Brain pericyte (primary cell): ENCODE data around the gene NCOR2.

Experiments used
- DNase-seq: peaks from one replicate; pipeline ENCODE4 v3.0.0-alpha.2; 2012; ENCODE audit warnings: low read depth, low spot score

Gene NCOR2

DNA sequence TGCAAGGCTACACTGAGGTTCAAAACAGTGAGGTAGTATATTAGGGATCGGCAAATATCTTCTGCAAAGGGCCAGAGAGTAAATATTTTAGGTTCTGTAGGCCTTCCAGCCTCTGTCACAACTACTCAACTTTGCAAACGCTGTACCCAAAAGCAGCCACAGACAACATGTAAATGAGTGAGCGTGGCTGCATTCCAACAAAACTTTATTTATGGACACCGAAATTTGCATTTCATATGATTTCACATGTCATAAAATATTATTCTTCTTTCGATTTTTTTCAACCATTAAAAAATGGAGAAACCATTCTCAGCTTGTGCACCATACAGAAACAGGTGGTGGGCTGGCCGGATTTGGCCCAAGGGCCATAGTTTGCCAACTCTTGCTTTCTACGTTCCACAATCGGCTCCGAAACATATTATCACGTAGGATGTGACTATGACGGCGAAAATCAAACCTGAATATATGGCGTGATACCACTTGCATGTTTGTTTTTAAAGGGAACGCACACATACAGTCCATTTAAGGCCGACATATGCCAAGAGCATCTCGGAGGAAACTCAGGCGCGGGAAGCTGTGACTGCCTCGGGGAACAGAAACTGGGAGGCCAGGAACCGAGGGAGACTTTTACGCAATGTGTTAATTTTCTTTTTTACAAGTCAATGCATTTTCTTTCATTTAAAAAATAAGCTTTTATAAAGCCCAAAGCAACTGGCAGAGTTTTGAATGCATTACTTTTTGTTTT, 7.1 kb downstream of the NCOR2 start:
- DNase-seq = no peak

DNA sequence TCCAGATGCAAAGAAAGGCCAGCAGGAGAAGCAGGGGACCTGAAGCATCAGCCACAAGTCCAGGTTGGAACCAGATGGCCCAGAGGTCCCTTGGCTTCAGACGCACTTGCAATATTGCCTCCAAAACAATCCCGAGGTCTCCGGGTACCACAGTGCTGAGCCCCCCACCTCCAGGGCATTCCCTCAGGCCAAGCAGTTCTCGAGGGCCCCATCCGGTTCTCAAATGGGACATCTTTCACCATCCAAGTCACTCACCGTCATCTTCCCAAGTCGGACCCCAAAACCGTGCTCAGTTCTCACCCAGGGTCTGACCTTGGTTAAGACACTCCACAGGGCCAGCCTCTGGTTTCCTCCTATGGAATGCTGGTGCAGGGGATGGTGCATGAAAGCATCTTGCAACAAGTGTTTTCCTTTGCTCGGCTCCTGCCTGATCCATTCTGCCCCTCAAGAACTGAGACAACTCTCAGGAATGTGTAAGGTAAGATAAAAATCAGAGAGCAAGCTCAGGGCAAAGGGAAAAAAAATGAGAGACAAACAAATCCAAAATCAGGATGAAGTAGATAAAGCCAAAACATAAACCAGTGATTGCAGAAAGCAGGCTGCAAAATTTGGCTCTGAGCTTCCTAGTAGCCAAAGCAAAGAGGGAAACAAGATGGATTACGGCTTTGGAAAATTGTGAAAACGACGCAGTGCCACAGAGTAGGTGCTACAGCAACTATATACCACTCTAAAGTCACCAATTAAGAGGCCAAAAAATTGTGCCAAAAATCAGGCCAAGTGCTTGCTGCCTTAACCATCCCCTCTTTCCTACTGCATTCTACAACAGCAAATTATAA, 8.0 kb downstream of the NCOR2 start:
- no peak for DNase-seq

DNA sequence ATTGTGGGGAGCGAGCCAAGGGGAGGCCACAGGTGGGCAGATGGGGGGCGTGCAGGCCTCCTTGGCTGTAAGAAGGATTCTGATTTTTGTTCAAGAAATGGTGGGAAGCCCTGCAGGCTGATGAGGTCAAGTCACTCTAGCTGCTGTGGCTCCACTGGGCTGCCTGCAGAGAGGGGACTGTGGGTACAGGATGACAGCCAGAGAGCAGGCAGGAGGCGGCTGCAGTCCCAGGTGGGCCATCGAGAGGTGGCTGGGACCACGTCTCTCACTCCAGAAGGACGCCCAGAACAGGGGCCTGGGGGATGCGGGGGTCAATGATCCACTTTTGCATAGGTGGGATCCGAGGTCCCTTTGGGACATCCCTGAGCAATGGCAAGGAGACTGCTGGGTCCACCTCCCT, 9.1 kb downstream of the NCOR2 start:
- DNase-seq = no peak

DNA sequence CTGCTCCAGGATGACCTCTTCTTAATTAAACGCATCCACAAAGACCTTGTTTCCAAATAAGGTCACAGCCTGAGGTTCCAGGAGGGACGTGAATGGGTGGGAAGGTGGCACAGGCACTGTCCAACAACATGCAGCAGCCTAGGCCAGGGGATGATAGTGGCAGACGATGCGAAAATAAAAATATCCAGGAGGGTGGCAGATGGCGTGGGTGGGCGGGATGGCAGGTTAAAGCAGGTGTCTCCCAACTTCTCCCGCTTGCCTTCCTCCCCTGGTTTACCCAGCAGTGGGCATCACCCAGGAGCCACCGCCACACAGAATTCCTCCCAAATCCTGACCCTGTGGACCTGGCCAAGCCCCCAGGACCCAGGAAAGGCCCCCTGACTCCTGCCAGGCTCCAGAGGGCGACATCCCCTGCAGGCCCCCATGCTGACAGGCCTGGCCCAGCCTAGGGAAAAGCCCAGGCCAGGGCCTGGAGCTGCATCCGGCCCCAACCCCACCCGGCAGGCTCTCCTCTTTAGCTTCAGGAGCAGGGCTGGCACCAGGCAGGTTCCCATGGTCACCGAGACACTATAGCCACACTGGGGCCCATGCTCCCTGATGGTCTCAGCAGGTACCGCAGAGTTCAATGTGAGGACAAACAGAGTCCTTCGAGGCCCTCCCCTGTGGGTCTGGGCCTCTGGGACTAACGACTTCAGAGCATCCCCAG, 9.7 kb downstream of the NCOR2 start:
- DNase-seq = no peak

DNA sequence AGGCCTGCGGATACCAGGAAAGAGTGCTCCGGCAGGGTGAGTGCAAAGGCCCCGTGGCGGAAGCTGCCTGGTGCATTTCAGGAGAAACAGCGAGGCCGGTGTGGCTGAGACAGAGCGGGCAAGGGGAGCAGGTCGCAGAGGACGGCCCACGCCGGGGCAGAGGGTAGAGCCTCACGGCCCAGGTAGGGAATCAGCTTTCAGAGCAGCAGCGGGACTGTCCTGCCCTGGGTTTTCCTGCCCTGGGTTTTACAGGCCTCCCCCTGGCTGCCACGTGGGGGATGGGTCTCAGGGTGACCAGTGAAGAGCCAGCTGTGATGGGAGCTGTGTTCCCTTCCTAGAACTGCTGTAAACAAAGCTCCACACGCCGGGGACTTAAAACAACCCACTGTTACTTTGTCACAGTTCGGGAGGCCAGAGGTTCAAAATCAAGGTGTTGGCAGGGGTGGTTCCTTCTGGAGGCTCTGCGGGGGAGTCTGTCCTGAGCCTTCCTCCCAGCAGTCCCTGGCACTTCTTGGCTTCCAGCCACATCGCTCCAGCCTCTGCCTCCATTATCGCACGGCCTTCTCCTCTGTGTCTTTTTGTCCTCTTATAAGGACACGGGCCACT, 10.4 kb downstream of the NCOR2 start:
- no peak for DNase-seq

DNA sequence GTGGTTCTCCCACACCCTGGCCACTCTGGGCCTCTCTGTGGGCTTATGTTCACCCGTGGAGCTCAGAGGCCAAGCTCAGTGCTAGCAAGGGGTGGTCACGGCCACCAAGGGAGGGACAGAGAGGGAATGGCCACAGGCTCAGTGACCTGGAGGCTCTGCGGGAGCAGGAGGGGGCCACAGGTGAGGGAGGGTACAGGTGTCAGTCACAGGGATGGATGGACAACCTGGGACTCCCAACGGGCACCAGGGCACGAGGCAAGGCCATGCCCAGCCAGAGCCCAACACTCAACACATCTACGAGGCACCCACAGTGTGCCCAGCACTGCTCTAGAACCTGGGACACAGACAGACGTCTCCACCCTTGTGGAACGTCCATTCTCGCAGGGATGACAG, 11.3 kb downstream of the NCOR2 start:
- DNase-seq = no peak

DNA sequence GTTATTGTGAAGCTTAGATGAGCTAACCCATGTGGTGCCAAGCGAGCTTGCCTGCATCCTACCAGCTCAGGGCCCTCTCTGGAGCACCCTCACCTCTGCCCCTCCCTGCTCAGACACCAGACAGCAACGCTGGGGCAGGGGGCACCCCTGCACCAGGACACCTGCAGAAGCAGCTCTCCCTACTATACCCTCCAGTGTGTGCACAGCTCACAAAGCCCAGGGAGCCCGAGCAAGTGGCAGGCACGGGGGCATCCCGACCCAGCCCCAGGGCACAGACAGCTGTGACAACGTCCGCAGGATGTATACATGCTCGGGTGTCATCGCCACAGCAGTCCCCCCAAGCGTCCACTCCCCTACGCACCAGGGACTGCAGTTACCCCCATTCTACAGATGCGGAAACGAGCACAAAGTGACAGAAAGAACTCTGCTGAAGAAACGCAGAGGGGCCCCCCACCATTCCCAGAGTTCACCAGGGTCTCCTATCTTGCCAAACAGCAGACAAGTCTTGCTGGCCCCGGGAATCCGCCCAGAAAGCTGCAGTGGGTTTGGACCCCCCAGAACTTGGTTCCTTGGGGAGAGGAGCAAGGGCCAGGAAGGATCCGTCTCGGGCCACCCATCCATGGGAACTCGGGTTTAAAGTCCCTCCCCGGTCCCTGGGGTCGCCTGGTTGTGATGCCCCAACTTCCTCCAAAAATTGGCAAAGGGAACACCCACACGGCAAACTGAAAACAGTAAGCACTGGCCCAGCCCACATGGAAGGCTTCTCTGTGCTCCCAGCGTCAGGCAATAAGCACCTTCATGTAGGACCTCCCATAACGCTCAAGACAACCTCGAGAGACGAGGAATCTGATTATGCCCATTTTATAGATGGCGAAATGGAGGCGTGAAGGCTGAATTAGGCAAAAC, 12.0 kb downstream of the NCOR2 start:
- no peak for DNase-seq

DNA sequence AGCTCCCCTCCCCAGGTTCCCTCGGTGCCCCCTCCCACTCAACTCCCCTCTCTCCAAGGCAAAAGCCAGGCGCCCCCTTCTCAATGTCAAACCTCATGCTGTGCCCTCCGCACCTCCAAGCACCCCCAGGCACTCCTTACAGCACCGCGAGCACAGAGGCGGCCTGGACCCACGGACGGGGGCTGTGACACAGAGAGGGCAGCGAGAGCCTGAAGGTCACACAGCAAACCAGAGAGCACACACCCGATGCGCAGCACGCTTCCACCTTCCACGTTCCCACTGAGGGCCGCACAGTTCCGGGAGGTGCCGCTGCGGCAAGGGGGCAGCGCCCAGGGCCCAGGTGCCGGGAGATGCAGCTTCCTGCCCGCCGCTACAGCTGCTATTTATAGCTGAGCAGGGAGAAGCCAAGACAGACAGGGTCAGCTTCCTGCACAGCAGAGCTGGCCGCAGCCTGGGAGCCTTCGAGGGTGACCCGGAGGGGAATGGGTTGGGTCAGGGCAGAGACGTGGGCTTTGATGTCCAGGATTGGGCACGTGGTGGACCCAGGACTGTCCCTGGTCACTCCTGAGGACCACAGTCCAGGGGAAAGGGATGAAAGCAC, 12.9 kb downstream of the NCOR2 start:
- DNase-seq = no peak

DNA sequence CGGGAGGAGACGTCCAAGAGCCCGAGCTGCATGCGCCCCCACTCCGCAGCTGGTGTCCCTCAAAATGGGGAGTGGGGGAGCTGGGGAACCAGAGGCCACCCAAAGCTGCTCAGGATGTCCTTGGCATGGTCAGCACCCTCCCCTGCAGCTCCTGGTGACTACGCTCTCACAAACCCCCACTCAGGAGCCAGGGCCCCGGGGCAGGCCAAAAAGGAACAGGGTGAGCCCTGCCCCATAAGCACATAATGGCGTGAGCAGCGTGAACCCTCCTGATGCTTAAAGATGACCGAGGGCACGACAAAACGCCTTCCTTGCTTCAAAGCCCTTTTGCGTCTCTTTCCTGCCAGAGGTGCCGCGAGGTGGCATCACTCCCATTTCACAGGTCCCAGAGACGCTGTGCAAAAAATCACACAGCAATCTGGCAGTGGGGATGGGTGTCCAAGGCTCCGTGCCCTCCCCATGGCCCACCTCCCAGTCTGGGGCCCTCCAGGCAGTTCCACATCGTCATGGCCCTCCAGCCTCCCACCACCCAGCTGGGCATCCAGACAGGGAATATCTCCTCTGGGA, 13.5 kb downstream of the NCOR2 start:
- no peak for DNase-seq

DNA sequence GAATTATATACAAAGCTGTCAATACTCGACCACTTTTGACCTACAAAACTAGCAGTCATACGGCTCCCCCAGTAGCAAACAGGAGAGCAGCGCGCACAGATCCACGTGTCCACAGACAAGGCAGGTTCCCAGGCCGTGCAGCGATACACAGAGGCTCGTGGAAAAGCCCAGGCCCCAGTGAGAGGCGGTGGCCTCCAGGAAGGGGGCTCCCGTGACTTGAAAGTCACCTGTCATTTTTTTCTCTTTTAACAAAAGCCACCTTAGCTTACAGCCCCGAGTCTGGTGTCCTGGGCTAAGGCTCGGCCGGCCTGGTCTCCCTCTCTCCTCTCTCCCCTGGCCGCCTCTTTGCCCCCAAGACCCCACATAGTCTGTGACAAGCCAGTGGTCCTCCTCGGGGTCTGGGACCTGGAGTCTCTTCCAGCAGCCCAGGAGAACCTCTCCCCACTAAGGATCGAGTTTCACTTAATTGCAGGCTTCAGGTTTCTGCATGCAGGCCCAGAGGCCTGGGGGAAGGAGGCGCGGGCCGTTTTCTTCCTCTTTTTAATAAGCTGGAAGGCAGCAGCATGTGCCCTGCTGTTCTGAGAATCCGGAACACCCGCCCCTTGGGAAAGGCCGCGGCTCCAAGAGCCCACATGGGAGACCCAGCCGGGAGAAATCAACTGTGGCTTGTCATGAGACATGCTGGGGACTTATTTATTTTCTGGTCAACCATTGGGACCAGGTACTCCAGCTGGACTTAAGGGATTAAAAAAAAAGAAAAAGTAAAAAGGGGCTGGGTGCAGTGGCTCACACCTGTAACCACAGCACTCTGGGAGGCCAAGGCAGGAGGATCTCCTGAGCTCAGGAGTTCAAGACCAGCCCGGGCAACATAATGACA, 15.9 kb downstream of the NCOR2 start:
- no peak for DNase-seq

DNA sequence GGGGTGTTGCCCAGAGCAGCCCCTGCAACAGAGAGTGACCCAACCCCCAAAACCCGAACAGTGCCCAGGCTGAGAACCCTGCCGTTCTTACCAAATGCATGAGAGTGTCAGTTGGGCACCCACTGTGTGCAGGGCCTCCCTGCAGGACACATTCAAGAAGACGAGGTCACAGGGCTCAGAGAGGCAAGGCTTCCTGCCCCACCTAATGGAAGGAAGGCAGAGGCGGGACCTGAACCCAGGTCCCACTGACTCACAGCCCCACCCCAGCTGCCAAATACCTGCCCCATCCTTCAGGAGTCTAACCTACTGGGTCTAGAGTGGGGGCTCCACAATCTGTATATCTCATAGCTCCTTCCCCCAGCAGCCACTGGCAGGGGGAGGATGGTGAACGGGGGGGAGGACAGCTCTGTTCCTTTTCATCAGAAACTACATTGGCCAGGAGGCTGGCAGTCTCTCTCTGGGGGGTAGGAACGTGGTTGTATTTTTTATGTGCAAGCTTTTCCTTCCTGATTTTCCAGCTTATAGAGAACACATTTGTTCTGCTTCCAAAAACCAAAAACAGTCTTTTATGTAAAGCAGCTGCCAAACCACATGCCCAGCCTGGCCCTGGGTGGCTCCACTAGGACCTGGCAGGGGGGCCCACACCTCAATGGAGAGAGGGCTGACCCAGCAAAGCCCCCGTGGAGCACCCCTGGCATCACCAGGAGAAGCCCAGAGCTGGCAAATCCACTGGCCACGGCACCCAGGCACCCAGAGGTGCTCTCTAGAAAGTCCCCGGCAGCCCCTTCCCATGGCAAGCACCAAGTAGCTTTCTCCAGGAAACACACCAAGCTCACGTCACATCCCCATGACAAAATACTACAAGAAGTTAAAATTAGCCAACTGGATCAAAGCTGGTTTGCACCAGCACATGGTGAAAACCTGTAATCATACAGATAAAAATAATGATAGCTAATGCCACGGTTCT, 17.0 kb downstream of the NCOR2 start:
- DNase-seq = no peak

DNA sequence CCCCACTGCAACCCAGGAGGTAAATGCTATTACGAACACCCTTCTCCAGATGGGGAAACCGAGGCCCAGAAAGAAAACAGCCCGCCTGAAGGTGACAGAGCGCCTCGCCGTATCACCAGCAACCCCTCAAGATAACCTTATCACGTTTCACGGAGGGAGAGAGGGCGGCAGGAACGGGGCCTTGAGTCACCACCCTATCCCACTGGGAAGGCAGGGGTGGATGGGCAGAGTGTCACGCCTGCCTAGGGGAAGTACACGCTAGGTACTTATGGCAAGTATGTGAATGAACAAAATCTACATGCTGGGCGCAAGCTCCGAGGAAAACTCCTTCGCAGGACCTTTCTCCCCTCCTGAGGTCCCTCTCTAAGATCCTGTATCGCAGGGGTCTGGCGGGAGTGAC, 17.8 kb downstream of the NCOR2 start:
- DNase-seq = no peak

DNA sequence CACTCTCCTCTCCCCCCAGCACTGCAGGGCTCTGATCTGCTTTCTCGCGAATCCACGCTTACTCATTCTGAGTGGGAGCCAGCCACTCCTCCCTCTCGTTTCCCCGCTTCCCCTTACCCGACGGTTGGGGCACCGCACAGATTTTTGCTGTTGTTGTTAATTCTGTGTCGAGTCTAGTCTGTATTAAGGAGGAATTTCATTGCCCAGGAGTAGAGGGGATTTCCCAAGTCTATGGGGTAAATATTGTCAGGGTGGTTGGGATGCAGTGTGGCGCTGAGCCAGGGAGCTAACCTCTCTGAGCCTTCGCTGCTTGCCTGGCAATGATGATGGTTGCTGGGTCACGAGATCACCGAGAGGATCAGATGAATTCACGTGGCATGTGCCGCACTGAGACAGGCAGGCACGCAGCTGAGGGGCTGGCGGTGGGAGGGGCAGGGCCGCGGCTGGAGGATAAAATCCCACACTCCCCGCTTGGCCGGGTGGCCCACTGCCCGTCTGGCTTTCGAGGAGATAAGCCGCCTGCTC, 18.5 kb downstream of the NCOR2 start:
- DNase-seq = no peak

DNA sequence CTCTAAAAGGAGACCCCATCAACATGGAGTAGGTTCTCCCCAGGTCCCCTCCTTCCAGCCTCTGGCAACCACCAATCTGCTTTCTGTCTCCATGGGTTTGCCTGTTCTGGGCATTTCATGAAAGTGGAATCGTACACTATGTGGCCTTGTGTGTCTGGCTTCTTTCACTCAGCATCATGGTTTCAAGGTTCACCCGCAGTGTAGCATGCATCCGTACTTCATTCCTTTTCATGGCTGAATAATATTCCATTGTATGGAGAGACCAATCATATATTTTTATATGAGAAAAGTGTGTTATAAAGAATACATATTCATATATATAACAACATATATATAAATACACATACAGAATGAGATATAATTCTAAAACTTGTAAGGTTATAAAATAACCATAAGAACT, 19.8 kb downstream of the NCOR2 start:
- no peak for DNase-seq

DNA sequence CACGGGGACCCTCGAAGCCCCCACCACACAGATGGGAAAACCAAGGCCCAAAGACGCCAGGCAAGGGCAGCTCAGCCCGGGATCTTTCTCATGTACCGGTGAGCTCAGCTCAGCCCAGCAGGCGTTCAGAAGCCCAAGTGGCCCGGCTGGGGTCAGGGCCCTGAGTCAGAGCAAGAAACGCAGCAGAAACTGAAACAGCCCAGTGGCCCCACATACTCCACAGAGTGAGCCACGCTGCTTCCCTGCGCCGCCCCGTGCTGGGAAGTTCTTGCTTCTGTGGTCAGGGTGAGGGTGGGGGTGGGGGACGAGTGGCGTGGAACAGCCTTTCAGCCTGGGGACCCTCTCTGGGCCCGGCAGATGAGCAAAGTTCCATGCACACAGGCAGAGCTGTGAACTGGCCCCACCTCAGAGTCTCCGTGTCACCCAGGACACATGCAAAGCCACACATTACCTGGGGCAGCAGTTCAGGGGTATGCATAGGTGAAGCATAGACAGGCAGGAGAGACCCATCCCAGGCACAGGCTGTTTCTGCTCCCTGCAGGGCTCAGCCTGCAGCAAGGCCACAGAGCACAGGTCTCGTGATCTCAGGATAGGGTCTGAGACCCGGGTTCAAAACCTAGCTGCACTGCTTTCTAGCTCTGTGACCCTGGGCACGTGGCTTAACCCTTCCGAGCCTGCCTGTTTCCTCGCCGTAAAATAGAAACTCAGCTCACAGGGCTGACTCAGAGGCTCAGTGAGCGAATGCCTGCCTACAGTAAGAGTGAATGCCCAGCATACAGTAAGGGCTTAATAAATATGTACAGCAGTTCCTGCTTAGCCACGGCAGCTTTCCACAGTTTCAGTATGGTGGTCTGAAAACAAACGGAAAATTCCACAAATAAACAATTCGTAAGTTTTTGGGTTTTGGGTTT, 21.6 kb downstream of the NCOR2 start:
- peak; percentile 33 for DNase-seq

DNA sequence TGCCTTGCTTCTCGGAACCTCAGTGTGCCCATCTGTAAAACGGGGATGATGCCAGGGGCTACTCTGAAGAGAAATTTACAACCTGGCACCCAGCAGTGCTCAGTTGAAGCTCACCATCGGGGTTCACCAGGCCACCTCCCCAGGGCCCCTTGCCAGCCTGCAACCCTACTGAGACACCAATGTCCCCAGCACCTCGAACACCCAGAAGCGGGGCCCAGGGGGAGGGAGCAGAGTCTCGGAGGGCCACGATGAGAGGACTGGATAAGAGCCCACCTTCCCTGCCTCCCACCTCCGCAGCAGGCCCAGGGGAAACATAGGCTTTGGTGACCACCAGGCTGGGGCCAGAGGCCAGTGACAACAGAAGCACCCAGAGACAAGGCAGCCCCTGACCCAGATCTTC, 22.4 kb downstream of the NCOR2 start:
- DNase-seq = no peak
